HS-27A (cell line): ENCODE data around the gene TRERF1.
"Not testable (repeated sequence)": the region's sequence is repeated elsewhere in the genome, so short reads cannot be mapped to it uniquely, and the experiment has no call there.

ENCODE experiments used
- DNase-seq: peaks from one replicate; pipeline ENCODE4 v3.0.0-alpha.2; 2012; ENCODE audit warnings: low read depth, missing footprints

Gene TRERF1

DNA sequence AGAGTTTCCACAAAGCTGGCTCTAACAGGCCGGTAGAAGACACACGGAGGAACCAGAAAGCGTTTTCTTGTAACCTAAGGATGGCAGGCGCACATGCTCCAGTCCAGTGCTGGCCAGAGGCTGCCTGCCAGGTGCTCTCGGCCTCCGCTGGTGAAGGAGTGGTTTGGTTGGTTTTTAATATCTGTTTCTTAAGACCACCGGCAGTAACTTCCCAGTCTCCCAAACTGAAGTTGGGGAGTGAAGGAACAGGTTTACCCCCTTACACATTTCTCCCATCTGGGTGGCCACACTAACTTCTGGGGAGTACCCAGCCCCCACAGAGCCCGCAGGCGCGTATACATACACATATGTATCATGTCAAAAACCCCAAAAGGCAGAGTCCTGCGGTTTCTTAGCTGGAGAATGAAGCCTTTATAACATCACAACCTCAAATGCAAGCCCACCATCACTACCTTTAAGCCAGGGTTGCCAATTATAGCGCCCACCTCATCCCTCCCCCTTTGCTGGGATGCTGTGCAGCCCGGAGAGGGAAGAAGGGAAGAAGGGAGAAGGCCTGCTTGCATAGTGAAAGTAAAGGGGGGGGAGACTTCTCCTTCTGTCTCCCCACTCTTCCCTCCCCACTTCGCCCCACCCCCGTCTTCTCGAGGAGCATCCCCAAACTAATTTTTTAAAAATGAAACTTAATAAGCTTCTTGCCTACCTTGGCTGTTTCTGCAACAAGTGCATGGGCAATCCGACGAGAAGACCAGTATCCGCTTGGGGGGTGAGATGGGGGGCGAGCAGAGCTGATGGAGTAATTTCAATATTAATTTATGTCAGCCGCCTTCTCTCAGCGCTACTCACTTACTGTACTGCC, 1.0 kb downstream of the TRERF1 start:
- no peak for DNase-seq

DNA sequence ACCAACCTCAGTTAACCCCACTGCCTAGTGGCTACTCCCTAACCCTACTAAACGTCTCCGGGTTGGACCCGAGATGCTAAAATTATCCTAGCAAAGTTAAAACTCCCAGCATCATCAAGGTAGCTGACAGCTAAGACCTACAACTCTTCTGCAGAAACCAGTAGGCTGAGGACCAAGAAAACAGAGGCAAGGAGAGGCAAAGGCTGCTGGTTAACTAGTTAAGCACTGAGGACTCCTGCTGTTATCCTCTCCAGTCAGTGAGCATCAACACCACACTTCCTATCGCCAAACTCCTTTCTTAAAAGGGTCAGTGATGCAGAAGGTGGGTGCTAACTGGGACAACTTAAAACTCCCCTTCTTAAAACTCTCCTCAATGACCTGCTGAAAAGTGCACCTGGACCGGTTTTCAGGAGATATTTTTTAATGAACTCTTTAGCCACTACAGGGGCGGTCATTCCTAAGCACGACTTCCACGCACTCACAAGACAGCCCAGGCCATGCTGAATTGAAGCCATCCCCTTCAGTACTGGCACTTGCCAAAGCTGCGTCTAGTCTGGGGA, 1.7 kb downstream of the TRERF1 start:
- DNase-seq, result no peak

DNA sequence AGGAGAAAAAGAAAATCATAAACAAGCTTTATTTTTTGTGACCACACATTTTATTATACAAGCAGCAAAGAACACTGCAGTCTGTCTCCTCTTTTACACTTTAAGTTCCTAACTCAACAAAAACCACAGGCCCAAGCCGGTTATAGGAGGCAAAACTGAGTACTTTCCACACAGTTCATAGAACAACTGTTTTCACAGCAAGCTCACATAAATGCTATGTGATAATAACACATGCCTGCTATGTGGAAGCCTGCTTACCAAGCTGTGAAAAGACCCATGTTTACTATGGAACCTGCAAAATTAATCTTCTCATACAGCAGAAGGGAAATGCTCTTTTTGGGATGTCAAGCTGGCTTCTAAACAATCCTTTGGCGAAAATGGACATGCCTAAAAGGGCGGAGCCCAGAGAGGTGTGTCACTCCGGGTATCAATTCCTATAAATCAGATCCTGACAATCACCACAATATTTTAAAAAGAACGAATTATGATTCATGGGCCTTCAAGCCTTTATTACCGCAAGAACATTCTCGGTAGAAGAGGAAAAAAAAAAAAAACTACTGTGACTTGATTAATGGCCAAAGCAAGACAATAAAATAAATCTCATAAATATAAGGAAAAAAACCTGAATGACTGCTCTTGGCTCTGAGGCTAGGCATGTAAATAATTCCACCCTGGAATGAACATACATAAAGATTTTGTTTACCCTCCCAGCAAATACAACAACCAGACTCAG, 2.6 kb downstream of the TRERF1 start:
- DNase-seq, result no peak

DNA sequence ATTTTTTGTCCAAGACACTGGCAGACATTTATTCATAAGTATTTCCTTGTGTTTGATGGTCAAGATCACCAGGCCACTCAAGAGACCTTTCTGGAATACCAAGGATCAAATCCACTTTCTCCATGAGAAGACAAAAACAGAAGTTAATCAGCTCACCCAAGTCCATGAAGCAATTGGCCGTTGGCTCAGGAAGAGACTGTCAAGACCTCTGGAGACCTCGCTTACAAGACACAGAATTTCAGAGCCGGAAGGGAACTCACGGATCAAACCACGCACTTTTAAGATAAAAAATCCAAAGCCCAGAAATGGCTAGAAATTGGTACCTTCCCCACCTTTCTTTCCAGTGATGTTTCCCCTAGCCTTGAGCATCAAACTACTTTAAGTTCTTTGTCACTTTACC, 3.3 kb downstream of the TRERF1 start:
- DNase-seq, result no peak

DNA sequence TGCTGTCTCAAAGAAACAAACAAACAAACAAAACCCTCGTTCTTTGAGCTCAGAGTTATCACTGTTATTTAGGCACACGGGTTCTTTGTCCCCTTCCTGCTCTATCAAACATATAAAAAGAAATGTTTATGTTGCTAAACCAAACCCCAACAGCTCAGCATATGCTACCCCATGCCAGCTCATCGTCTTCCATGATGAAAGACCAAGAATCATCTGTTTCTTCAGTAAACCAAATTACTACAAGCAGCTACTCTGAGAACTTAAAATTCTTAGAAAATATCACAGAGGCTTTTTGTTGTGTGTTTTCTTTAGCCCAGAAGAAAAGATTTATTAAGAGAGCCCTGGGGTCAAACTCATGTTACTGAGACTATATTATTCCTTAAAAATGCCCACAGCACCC, 4.7 kb downstream of the TRERF1 start:
- DNase-seq, result no peak

DNA sequence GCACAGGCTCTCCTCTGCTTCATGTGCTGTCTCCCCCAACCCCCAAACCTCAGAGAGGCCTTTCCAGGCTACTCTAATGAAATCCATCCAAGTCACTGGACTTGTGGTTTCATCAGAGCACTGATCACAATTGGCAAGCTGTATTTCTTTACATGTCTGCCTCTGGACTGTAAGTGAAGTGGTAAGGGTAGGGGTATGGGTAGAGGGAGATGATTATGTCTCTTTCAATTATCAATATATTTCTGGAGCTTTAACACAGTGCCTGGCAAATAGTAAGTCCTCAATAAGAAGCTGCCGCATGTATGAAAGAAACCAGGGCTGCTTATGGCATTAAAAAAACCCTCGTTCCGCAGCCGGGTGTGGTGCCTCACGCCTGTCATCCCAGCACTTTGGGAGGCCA, 5.4 kb downstream of the TRERF1 start:
- no peak for DNase-seq

DNA sequence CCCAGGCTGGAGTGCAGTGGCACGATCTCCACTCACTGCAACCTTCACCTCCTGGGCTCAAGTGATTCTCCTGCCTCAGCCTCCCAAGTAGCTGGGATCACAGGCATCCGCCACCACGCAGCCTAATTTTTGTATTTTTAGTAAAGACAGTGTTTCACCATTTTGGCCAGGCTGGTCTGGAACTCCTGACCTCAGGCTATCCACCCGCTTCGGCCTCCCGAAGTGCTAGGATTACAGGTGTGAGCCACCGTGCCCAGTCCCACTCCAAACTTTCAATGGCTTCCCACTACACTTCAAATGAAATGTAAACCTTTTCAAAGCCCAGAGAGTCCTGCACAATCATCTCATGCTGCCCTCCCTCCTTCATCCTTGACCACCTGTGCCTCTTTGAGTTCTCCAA, 5.8 kb downstream of the TRERF1 start:
- DNase-seq, result not testable (repeated sequence)

DNA sequence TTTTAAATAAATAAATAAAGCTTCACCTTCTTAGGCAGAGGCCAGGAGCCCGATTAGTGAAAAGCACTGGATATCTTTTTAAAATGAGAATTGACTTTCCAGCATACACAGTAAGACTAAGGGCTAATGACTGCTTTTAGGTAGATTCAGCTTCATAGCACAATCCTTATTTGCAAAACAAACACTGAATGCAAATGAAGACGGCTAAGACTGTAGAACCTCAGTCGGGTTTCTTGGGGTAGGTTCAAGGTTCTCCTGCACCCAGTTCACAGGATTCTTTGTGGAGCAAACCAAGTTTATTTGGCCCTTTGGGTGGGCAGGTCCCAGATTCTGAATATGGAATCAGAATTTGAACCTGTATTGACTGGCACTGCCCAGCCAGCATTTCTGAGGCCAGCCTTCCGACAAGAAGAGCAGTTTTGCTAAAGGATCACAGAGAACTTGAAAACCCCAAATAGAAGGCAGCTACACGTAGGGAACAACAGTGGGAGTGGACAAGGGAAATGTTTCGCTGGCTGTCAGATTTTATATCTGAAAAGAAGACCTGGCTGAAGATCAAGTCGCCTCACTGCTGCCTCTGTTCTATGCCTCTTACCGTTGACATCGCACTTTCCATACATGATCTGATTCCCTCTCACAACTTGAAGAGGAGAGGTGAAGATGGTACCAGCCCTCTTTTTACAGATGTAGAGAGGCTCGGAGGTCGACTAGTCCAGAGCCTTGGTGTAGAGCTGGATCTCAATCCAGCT, 8.2 kb downstream of the TRERF1 start:
- DNase-seq, result no peak

DNA sequence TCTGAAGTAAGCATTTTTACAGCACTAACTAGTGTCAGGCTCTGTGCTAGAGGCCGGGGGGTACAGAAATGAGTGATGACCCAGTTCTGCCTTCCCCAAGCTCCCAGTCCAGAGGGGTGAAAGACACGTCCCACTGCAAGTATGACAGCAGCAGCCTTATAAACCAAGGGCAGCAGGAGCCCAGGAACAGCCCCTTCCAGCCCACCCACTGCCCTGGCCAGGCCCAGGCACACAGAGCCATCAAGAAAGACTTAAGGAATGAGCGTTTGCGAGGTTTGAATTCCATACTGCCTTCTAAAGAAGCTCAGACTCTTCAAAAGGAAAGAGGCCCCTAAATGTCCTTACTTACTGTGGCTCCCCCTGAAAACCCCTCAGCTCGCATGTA, 10.0 kb downstream of the TRERF1 start:
- DNase-seq, result no peak

DNA sequence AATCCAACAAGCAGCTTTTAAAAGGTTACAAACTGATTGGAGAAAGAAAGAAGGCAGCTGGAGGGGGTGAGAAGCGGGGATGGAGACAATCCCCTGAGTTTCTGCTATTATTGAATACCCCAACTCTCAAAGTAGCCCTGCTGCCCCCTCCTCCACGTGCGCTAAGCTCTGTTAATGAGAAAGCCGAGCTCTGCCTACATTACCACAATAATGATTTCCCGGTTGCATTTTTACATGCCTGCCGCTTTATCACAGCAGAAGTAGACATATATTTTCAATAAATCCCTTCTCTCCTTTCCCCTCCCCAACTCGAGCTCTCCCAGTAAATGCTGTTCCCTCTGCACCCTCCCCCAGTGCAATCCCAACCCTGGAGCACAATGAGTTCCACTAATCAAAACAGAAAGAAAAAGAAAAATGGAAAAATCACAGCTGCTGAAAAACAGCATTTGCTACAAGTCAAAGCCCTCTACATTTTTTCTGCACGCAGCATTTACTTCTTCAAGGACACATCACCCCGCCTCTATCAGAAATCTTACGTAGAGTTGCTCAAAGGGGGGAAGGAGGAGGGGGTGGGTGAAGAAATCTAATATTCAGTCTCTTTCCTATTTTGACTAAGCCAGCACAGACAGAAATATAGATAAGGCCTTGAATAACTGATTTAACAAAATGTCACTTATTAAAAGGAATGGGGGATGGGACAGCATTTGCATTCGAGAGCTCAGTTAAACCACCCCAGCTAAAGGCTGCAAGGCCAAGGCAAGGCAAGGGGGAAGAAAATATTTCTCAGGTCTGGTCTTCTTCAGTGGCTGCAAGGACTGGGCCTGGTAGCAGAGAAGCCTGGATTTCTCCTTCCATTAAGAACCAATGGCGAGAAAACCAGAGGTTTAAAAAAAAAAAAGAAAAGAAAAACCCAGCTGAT, 10.7 kb downstream of the TRERF1 start:
- DNase-seq, result no peak

DNA sequence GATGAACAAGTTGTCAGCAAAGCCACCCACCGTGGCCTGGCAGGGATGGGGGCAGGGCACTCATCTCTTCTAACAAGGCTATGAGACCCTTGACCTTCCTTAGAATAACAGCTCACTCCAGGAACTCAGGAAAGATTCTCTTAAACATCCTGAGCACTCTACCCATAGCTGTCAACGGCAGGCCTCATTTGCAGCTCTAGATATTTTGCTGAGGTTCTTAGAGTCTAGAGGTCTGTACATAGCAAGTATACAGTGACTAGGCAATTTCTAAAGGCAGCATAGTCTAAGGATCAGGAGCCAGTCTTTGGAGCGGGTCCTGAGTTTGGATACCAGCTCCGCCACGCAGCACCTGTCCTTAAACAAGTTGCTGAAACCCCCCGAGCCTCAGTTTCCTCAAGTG, 11.7 kb downstream of the TRERF1 start:
- DNase-seq, result no peak

DNA sequence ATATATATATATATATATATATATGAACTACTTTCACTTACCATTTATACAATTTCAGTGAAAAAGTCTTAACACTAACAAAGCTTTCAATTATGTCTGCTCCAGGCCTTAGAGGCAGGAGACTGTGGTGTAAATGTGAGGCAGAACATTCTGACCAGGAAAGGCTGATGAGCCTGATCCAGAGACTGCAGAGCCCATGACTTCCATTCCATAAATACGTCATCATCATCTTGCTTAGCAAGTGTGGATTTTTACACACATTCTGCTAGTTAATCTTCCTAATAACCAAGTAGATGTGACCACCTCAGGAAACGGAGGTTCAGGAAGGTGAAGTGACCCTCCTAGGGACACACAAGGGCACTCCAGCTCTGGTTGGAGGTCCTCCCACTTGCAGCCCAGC, 14.9 kb downstream of the TRERF1 start:
- no peak for DNase-seq

DNA sequence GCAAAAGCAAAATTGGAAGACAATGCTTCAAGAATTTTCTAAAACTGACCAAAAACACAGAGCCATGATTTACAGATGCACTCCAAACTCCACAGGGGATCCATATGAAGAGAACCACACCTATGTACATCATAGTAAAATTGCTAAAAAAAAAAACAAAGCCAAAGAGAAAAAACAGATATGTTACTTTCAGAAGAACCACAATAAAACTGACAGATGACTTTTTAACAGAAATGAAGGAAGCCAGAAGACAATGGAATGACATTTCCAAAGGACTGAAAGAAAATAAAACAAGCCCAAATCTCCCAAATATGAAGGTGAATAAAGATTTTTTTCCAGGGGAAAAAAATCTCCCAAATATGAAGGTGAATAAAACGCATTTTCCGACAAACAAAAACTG, 17.5 kb downstream of the TRERF1 start:
- DNase-seq, result no peak

DNA sequence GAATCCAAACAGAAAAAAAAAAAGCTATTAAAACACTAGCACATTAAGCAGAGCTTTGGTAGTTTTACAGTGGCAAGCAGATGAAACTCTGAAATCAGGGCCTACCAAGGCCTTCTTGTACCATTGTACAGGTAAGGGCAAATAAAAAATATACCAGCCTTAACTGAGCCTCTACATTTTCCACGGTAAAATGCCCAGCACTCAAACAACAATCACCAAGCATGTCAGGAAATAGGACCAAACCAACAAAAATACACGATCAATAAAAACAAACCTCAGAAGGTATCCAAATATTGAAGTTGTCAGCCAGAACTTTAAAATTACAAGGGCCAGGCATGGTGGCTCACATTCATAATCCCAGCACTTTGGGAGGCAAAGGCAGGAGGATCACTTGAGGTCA, 18.3 kb downstream of the TRERF1 start:
- DNase-seq, result no peak

DNA sequence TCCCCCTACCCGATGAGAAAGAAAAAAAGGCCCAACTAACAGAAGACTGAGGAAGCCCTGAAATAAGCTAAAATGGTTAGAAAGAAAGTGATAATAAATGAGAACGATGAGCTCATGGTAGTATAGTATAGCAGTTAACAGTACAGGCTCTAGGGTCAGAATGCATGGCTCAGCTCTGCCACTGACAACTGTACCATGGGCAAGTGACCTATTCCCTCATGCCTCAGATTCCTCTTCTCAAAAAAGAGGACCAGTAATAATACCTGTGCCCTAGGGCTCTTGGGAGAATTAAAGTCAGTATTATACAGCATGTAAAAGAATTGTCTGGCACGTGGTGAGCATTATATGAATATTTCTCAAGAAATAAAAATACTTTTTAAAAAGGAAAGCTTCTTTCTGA, 19.8 kb downstream of the TRERF1 start:
- no peak for DNase-seq

DNA sequence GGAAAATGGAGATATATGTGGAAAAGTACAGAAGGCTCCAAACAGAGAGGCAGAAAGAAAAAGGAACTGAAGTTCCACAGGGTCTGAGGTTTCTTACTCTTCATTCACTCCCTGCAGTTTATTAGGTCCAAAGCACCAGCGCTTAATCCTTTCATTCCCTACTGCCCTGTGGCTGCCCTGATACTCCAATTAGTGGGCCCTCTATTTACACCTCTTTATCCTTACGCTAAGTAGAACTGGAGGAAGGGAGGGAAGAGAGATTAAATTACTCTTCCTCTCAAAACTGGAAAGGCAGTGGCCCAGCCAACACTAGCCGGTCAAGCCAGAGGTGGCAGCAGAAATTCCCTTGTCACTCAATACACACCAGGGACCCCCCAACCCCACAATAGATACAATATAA, 20.4 kb downstream of the TRERF1 start:
- DNase-seq, result no peak

DNA sequence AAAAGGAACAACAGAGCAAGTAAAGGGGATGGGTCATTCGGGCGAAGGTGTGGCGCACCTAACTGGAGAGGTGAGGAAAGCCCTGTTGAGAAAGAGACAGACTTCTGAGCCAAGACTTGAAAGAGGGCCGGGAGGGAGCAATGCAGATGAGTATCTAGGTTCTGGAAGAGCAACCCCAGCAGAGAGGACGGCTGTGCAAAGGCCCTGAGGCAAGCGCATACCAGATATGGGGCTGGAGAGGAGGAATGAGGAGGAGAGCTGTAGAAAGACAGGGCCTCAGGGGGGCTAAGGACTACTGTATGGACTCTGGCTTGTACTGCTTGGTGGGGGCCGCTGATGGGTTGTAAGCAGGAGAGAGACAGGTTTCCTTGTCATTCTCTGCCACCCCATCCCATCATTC, 21.9 kb downstream of the TRERF1 start:
- no peak for DNase-seq

DNA sequence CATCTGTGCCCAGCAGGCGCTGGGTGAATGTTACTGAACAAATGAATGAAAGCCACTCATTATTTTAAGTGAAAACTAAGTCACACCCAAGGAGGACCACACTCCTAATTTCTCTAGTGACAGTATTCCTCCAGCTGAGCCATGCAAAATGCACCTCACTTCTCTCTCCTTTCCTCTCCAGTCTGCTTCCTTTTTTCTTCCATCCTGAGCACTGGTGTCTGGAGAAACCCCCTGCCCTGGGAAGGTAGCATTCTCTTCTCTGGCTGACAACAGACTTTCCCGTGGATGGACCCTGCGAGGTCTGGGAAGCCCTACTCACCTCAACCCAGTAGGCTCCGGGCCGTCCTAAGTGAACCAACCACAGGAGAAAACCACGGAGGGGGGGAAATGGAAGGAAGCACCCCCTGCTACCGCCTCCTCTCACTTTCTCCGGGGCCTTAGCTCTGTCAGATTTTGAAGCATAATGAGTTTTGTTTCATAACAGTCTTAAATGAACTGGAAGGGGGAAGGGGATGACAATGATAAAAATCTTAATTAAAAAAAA, 22.6 kb downstream of the TRERF1 start:
- DNase-seq, result no peak

DNA sequence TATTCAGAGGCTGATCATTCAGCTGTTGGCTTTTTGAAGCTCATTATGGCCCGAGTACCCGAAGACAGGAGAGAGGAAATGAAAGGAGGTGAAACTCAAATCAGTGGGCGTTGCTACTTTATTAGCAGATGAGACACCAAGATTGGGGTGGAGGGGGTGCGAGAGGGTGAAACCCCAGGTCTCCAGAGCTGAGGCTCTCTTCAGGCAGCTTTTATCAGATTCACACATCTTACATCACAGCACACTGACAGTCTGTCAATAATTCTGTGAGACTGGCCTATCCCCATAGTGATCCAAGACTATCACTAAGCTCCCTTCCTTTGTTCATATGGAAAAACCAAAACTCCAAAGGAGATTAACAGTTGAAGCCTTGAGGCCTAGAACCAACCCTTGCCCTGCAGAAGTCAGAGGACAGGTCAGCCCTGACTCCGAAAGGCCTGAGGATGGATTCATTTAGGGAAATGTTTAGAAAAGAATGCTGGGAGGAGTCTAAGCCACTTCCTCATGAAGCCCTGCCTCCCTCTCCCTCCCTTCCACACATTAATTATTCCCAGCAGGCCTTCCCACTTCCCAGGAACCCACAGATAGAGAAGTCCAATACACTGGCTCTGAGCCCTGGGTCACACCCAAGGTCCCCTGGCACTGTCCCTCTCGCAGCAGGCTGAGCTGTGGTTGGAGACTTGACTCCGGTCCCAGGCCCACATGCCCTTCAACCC, 23.2 kb downstream of the TRERF1 start:
- DNase-seq, result no peak

DNA sequence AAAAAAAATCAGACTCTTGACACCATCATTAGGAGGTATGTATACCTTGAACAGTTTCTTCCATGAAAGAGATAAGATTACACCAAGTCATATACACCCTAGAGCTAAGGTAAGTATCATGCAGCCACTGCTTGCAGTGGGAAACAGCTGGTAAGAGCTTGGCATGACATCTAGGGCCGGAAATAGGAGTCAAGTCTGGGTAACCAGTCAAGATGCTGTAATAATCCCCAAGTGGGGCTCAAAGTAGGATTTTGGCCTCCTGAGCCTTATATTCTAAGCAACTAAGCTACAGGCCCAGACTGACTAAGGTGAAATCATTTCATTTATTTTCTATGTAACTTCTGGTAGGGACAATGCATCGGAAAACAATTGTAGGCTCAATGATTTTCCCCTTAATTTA, 23.9 kb downstream of the TRERF1 start:
- DNase-seq, result no peak

DNA sequence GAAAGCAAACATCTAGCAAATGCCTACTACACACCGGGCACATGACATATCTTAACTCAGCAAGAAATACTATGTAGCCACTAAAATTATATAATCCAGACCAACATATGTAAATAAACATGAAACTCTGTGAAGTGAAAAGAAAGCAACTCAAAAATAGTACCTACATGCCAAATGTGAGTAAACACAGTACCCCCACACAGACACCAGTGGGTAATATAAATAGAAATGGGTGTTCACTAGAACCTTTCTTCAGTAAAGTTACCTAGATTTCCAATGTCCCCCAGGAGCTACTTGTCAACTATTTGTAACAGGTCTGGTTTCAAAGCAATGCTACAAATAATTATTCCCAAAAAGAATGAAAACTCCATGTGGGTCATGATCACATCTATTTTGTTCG, 25.5 kb downstream of the TRERF1 start:
- no peak for DNase-seq
